GM18867 (cell line): ENCODE data around the gene SPINT2.
A peak's percentile ranks its signal among the peaks of the same experiment; 100 is the strongest.
"Not testable (repeated sequence)": the region's sequence is repeated elsewhere in the genome, so short reads cannot be mapped to it uniquely, and the experiment has no call there.

ENCODE experiments used
- ATAC-seq: cut with Tn5 transposase; IDR thresholded peaks from one replicate; pipeline ENCODE4 v1.9.1; 2021; ENCODE audit warnings: mild to moderate bottlenecking, moderate library complexity; ENCODE audit not compliant: unreplicated experiment

The SPINT2 gene

DNA sequence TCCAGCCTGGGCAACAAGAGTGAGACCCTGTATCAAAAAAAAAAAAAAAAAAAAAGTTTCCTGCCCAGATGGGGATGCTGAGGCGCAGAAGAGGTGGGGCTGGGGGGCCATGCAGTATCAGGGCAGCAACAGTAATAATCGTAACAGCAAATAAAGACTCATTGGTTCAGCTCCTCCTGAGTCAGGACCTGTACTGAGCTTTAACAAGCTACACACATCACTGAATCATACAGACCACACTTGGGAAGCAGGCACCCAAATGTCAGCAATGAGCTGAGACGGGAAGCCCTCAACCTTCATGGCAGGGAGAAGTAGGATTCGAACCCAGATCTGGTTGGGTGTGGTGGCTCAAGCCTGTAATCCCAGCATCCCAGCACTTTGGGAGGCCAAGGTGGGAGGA lies 29.8 kb upstream of the SPINT2 start:
- ATAC-seq, result no peak

DNA sequence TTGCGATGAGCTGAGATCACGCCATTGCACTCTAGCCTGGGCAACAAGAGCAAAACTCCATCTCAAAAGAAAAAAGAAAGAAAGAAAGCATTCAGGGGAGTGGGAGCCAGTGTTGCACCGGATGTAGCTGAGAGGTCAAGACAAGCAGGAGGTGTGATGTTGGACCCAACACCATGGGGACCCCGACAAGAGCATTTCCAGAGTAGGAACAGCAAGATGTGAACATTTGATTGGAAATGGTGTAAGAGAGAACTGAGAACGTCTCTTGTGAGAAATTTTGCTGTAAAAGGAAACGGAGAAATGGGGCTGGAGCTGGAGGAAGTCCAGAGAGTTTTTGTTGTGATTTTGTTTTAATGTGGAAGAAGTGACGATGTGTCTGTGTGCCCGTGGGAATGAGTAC lies 24.6 kb upstream of the SPINT2 start:
- no peak for ATAC-seq

DNA sequence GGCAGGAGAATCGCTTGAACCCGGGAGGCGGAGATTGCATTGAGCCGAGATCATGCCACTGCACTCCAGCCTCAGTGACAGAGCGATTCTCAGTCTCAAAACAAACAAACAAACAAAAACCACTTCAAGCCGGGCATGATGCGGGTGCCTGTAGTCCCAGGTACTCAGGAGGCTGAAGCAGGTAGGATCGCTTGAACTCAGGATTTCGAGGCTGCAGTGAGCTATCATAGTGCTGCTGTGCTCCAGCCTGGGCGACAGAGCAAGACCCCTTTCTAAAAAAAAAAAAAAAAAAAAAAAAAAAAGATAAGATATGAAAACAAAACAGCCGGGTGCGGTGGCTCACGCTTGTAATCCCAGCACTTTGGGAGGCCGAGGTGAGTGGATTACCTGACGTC lies 21.1 kb upstream of the SPINT2 start:
- ATAC-seq, result no peak

DNA sequence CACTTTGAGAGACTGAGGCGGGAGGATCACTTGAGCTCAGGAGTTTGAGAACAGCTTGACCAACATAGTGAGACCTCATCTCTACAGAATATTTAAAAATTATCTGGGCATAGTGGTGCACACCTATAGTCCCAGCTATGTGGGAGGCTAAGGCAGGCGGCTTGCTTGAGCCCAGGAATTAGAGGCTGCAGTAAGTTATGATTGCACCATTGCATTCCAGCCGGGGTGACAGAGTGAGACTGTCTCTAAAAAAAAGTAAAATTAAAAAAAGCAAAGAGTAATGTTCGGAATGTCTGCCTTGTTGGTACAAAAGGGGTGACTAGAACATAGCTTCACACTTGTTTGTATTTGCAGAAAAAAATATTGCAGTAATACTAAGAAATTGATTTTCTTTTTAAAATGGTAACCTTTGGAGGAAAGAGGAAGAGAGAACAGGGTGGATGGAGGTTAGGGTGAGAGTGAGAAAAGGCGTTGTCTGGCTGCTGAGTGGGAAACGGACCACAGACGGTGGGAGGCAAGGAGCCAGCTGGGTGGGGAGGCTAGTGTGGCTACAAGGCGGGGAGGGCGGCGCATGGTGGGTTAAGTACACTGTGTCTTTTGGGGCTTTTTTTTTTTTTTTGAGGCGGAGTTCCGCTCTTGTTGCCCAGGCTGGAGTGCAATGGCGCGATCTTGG lies 18.4 kb upstream of the SPINT2 start:
- no peak for ATAC-seq

DNA sequence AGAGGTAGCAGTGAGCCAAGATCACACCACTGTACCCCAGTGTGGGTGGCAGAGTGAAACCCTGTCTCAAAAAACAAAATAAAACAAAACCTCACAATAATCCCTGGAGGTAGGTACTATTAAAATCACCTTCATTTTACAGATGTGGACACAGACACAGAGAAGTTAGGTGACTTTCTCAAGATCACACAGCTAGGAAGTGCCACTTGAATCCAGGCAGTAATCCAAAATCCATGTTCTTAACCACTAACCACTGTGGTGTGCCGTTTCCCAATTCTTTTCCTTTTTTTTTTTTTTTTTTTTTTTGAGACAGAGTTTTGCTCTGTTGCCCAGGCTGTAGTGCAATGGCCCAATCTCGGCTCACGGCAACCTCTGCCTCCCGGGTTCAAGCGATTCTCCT lies 17.2 kb upstream of the SPINT2 start:
- ATAC-seq, result no peak

DNA sequence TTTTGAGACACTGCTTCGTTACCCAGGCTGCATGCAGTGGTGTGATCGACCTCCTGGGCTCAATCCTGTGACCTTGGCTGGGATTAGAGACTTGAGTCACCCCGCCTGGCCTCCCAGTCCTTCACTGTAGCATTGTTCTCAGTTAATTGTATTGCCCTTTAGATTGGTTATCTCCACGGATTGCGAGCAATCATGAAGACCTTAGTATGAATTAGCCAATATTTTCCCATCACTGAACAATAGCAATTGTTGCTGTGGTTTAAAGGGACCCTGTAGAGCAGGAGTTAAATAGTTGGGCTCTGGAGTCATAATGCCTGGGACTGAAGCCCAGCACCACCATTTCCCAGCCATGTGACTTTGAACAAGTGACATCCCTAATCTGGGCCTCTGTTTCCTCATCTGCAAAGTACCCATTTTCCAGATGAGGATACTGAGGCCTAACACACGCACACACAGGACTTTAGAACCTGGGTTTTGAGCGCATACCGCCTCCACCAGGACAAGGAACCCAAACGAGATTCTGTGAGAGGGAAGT lies 16.6 kb upstream of the SPINT2 start:
- no peak for ATAC-seq

DNA sequence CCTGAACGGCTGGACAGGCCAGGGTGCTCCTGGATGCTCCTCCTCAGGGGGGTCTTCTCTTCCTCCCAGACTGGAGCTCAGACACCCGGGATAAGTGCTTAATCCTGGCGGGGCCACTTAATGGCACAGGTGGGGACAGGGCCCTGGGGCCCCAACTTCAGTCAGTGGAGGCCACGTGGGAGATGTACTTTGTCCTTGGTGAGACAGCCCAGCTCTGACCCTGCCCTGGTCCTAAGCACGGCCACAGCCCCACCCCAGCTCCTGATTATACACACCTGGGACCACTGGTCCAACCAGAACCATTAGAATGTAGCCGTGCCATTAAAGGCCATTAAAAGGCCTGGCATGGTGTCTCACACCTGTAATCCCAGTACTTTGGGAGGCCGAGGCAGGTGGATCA lies 16.0 kb upstream of the SPINT2 start:
- ATAC-seq, result no peak

DNA sequence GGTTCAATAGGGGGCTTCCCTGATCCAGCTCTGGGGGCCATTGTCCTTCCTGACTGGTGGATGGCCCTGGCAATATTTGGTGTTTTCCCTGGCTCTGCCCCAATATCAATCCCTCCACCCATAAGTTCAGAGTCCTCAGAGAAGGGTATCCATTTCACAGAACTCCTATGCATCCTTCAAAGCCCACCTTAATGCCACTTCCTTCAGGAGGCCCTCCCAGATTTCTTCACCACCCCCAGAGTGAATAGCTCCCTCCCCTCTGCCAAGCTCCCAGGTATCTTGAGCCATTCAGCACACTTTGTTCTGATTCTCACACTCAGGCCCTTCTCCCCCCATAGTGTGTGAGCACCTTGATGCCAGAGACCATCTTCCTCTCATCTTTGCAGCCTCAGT lies 13.9 kb upstream of the SPINT2 start:
- ATAC-seq, result no peak

DNA sequence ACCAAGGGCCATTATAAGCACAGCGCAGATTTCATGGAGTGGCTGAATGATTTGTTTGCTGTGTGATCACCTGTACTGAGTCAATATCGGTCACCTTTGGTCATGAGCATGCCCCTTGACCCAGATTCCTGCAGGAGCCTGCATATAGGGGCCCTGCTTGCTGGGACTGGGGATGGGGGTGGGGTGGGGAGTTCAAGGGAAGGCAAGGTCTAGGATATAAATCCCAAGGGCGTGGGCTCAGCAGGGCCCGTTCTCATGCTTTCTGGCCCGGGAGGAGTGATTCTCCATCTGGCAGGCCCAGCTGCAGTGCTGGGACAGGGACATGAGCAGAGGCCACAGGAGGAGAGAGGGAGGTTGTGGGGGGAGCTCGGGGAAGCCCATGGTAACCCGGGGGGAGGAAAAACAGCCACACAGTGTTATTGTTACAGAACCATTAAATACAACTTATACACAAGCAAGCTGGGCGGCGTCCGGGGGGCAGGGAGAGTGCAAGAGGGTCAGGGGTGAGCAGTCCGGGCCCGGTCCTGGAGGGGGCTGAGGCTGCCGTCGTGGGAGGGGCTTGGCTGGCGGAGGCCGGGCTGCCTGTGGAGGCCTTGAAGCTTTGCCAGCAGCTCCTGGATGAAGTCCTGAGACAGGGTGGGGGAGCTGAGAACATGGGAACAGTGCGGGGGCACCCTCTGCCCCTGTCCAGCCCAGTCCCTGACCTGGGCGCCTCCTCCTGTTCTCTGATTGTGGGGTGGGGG lies 13.4 kb upstream of the SPINT2 start:
- ATAC-seq, result no peak

DNA sequence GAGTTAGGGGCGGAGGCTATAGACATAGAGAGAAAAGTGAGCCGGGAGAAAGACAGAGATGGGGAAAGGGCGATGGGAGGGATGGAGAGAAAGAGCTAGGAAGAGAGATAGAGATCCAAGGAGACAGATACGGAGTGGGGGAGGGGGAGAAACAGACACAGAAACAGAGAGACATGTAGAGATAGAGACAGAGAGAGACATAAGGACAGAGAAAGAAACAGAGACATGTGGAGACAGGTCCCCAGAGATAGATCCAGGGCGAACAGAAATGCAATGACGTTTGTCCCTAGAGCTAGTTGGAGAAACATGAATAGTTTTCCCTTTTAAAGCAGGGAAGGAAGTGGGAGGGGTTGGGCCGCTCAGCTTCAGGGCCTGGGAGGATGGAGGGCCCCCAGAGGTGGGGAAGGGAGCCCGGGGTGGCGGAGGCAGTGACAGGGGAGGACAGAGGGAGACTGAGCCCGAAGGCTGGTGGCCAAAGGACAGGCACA lies 12.8 kb upstream of the SPINT2 start:
- ATAC-seq, result no peak

DNA sequence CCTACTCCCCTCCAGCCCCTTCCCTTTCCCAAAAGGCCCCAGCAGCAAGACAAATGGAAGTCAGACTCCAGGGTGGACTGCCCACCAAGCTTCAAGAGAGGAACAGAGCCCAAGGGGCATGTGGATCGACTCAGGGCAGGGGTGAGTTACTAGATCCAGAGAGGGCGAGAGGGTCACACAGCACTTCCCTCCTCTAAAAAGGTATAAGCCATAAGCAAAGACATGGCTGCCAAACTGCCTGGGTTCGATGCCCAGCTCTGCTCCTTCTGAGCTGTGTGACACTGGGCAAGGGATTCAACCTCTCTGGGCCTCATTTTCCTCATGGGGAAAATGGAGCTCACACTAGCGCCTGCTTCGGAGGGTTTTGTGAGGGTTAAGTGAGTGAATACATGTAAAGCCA lies 12.0 kb upstream of the SPINT2 start:
- ATAC-seq, result no peak

DNA sequence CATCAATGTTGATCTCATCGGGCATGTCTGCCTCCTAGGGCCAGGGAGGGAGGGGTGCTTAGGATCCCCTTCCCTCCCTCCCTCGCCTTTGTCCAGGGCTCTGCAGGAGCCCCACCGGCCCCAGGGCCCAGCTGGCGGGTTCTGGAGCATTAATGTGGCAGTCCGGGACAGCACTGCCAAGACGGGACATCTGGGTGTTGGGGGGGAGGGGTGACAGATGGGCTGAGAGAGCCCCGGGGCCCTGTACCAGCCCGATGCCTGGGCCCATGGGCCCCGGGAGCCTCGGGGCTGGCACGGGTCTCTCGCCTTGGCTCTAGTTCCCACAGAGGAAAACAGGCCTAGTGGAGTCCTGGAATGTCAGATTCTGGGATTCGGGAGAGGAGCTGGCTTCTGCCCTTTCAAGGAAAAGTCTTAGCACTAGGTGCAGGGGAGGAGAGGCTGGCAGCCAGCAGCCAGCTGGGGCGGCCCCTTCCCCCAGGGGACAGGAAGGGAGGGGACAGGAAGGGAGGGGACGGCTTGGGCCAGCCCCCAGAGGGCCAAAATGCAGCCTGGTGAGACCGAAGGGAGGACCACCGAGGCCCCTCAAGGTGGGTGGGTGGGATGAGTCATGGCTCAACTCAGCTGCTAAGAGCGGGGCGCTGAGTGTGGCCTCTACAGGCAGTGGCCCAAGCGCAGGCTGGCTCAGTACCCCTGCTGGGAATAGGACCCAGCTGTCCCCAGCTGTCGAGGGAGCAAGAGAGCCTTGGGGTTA lies 11.3 kb upstream of the SPINT2 start:
- no peak for ATAC-seq

DNA sequence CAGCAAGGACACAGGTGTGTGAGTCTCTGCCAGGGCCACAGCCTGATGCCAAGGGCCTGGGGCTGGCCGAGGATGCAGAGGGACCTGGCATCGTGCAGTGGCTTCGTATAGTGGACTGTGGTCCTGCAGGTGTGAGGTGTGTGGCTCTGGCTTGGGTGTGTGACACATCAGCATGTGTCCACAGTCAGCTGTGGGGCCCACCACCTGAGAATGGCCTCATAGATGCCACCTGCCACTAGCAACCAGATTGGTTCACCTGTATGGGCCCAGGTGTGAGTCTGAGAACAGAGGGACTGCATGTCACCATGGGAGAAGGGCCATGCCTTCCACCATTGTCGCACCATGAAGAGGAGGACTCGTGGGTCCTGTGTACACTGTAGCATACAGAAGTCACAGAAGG lies 10.6 kb upstream of the SPINT2 start:
- ATAC-seq, result no peak

DNA sequence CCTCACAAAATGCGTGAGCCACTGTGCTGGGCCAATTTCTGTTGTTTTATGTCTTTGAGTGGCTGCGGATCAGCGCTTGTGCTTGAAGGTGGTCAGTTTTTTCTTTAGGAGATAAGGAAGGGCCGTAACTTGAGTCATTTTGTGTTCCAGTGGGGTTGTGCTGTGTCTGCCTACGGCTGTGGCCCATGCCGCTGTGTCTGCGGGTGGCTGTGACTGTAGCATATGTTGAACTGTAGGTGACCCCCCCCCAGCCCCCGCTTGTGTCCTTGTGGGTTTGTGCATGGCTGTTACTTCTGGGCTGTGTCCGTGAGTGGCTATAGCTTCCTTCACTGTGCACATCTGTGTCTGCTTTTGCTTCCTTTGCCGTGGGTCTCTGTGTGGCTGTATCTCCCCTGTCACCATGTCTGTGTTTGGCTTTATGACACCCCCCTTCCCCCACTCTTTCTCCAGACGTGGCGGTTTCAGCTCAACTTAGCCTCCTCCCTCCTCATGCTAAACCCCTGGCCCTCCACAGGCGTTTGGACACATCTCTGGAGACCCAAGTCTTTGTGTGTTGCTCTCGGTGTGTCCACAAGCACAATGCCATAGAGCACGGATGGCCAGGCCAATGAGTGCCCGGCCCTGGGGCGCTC lies 8.9 kb upstream of the SPINT2 start:
- no peak for ATAC-seq

DNA sequence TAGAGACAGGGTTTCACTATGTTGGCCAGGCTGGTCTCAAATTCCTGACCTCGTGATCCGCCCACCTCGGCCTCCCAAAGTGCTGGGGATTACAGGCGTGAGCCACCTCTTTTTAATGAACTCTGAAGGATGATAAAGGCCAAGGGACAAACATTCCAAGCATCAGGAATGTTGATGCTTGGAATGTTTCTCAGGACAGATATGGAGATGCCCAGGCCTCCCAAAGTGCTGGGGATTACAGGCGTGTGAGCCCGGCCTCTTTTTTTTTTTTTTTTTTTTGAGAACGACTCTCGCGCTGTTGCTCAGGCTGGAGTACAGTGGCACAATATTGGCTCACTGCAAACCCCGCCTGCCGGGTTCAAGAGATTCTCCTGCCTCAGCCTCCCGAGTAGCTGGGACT lies 2.4 kb upstream of the SPINT2 start:
- ATAC-seq, result not testable (repeated sequence)

DNA sequence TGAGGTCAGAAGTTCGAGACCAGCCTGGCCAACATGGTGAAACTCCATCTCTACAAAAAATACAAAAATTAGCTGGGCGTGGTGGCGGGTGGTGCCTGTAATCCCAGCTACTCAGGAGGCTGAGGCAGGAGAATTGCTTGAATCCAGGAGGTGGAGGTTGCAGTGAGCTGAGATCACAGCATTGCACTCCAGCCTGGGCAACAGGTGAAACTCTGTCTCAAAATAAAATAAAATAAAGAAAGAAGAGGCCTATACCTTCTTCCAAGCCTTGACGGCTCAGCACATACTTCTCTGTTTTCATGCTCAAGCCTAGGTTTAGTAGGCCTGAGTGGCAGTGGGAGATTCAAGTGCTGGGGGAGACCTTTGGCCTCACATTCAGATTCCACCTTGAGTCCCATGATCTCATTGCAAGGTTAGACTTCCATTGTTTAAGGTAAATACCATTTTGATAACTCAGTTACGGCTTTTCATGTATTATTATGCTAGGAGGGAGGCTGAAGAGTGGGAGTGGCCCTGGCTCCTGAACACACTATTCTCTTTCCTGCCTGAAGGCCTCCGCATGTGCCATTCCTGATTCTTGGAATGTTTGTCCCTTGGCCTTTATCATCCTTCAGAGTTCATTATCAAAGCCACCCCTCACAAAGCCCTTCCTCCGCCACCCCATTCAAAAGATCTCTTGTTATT lies 1.6 kb upstream of the SPINT2 start:
- no peak for ATAC-seq

DNA sequence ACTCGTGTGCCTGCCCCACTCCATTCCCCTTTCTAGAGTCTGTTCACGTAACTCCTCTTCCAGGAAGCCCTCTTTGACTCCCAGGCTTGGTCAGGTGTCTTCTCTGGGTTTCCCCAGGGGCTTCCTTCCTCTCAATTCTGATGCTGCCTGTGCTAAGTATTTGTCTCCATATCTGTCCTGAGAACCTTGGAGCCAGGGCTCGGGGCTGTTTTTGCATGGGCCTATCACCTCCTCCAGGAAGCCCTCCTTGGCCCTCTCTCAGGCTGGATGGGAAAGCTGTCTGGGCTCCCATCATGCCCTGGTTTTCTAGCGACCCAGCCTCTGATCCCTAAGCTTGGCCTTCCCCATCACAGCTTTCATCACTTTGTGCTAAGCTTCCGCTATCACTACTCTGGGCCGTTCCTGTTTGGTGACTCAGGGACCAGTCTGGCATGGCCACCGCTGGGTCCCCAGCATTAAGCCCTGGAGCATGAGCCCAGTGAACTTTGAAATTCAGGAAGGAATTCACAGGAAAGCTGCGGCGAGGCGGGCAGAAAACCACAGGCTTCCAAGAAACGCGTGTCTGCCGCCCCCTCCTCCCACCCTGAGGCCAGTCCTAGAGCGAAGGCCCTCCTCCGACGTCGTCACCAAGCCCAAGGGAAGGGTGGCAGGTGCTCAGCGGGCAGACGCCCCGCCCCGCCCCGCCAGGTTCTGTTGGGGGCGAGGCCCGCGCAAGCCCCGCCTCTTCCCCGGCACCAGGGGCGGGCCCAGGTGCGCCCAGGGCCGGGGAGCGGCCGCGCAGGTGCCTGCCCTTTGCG lies 486 bp upstream of the SPINT2 start:
- peak; percentile 66 for ATAC-seq

DNA sequence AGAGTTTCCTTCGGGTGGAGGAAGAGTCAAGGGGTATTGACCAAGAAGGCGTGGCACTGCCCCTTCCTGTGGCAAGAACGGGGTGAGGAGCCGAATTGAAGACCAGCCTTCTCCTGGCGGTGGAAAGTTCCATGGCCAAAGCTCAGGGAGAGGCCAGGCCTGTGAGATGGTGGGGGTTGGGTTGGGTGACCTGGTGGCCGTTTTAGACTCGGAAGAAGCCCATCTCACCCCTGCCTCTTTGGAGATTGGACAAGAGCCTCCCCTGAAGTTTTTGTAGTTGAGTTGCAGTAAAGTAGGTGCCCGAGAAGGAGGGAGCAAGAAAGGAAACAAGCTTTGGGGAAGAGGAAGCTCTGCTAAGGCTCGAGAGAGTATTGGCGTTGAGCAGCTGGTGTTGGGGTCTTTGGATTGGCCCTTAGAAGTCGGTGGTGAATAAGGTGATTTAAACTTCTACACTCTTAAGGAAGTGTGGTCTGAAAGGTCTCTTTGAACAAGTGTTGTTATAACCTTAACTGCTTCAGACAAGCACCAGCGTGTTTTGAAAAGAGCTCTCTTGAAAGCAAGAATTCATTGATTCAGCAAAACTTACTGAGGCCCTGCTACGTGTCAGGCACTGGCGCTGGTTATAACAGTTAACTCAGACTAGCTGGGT lies 964 bp downstream of the SPINT2 start:
- ATAC-seq, result no peak

DNA sequence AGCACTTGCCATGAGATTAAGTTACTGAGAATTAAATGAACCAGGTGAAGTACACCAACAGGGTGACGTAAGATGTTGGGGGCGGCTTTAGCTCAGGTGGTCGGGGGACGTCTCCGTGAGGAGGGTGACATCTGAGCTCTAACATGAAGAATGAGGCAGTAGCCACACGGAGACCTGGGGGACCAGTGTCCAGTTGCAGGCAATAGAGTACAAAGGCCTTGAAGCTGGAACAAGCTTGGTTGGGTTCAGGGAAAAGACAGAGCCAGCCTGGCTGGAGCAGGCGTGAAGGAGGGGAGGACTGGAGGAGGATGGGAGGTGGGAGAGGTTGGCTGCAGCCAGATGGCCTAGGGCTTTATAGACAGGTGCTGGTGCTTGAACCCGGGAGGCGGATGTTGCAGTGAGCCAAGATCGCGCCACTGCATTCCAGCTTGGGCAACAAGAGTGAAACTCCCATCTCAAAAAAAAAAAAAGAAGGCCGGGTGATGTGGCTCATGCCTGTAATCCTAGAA lies 1.6 kb downstream of the SPINT2 start:
- no peak for ATAC-seq
